AG10803 (cell line): Measurements from ENCODE around the gene CHRNE.

Source experiments
- DNase-seq: peaks from one replicate; pipeline ENCODE4 v3.0.0; 2010; ENCODE audit warnings: low read depth
- H3K4me3 ChIP-seq: 2 replicates; pipeline ENCODE4 v1.5.1; 2011; ENCODE audit warnings: mild to moderate bottlenecking, low read length, control low read depth
- CTCF ChIP-seq: conservative IDR thresholded peaks from 2 replicates; pipeline ENCODE4 v1.5.1; 2011; ENCODE audit warnings: mild to moderate bottlenecking, low read length, control low read depth, inconsistent platforms

Gene CHRNE

GRCh38 chr17:4893272-4893671 lies 9.6 kb downstream of the CHRNE start:
- DNase-seq, result no peak
- no peak overlapping the region for H3K4me3 ChIP-seq
- TF ChIP-seq CTCF, result no peak

GRCh38 chr17:4892499-4893221 lies 10.2 kb downstream of the CHRNE start:
- H3K4me3 ChIP-seq, result no peak overlapping the region
- TF ChIP-seq CTCF, result no peak
- DNase-seq, result no peak

GRCh38 chr17:4891411-4892410 lies 11.2 kb downstream of the CHRNE start:
- no peak overlapping the region for H3K4me3 ChIP-seq
- no peak for DNase-seq
- no peak for TF ChIP-seq CTCF

GRCh38 chr17:4887581-4887980 lies 15.3 kb downstream of the CHRNE start:
- H3K4me3 ChIP-seq, result no peak overlapping the region
- no peak for DNase-seq
- TF ChIP-seq CTCF, result no peak

DNA sequence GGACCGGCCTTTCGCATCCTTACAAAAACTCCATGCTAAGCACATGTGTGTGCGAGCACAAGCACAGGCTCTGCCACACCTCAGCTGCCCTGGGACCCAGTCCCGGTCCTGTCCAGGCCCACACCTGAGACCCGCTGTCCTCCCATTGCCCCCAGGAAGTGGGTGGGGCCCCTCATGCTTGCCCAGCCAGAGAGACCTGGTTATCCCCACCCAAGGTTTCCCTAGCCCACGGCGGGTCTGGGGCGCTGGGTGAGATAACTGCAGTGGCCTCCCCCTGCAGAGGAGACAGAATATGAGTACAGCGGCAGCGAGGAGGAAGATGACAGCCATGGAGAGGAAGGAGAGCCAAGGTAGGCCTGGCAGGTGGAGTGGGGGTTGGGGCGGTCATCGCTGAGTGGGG lies 16.1 kb downstream of the CHRNE start:
- no peak overlapping the region for H3K4me3 ChIP-seq
- no peak for DNase-seq
- no peak for TF ChIP-seq CTCF

GRCh38 chr17:4884489-4884888 lies 18.4 kb downstream of the CHRNE start:
- DNase-seq, result no peak
- TF ChIP-seq CTCF, result no peak
- H3K4me3 ChIP-seq, result no peak overlapping the region
